DMS153 (cell line): ENCODE data around the gene SPINK4.

Experiments
- DNase-seq: peaks from one replicate; lab custom pipeline; 2025; lab: John Stamatoyannopoulos, UW

Gene SPINK4

DNA sequence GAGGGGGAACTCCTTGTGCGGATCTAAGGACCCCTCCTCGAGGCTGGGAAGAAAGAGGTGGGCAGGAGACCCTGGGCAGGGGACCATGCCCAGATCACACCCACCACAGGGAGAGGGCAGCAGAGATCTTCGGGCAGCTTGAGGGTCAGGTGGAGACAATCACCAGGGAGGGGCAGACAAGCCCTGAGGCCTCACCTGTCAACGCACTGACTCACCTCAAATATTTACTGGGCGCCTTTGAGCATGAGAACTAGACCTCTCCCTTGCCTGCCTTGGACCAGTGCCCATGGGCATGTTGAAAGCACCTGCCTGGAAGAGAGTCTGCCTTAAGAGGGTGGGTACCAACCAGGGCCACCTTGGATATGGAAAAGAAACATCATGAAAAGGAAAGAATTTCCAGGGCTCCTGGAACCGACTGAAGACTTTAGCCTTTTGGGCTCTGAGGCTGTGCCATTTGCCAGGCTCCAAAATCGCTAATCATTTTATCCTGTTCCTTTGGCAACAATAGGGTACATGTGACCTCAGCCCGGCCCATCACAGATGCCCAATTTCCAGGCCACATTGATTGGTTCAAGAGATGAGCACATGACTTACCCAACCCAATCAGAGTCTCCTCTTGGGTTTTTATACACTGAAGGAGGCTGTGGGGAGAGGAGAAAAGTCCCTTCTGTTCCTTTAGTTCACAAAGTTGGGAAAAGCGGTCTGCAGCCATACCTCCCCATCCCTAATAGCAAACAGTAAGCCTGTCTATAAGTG, 10.4 kb upstream of the SPINK4 start:
- DNase-seq, result peak; percentile 93

DNA sequence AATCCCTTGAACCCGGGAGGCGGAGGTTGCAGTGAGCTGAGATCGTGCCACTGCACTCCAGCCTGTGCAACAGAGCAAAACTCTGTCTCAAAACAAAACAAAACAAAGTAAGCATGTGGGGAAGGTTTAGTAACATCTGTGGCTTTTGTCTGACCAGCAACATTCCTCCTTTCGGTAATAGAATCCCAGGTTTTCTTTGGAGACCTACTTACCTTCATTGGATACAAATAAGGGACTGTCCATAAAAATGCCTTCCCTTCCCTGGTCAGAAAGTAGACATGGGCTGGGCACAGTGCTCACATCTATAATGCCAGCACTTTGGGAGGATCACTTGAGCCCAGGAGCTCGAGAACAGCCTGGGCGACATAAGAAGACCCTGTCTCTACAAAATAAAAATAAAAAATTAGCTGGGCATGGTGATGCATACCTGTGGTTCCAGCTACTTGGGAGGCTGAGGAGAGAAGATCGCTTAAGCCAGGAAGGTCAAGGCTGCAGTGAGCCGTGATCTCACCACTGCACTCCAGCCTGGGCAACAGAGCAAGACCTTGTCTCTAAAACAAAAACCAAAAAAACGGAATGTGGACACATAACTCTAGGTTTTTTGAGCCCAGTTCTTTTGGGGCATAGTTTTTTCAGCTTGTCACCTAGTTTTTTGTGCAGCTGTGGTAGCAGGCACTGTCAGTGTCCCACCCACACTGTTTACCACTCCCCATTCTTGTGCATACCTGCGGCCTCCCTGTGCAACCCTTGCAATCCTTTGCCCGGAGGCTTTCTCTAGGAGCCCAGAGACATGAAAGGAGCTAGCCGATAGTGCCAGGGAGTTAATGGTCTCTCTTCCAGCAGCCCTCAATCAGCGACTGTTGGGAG, 9.0 kb upstream of the SPINK4 start:
- DNase-seq, result no peak

GRCh38 chr9:33231623-33231942, 8.4 kb upstream of the SPINK4 start:
- no peak for DNase-seq

DNA sequence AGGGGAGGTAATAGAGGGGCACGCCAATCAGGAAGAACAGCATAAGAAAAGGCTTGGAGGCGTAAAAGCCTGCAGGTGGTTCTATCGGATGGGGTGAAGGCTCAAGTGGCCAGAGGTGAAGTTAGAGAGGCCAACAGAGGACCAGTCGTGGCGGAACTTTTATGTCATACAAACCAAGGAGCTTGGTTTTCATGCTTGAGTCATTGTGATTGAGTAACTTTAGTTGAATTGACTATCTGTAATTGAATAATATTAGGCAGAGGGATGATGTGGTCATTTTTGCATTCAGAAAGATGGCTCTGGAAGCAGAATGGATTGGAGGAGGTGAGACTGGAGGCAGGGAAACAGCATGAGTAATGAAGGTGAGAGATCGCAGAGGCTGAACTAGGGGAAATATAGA, 7.2 kb upstream of the SPINK4 start:
- DNase-seq, result no peak

GRCh38 chr9:33233626-33234342, 6.2 kb upstream of the SPINK4 start:
- DNase-seq, result peak; percentile 74

DNA sequence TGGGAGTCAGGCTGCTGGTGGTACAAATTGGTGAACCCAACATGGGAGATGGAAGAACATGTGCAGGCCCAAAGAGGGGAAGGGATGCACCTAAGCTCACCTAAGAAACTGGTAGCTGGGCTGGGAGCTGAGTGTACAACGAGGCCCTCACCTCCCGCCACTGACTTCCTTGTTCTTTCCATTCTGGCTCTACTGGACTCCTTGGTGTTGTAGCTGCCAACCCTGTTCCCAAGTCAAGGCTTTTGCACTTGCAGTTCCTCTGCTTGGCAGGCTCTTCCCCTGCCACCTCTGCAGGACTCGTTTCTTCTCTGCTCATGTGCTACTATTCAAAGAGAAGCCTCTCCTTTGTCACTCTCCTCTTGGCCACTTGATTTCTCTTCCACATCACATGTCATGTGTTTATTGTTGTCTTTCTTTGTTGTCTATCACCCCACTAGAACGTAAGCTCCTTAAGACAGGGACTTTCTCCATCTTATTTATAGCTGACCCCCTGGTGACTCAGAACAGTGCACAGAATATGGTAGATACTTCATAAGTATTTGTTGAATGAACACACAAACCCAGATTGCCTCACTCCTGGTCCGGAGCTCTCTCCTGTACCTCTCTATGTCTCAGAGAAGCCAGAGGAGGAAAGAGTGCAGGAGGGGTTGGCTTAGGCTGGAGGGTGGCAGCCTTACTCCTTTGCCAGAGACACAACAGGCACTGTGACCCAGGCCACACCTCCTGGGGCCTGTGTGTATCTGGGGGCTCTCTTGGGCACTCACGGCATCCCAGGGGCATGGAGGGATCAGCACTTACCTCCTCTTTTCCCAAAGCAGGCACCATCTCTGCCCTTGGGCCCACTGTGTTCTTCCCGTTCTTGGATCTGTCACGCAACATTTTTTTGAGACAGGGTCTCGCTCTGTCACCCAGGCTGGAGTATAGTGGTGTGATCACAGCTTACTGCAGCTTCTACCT, 5.2 kb upstream of the SPINK4 start:
- no peak for DNase-seq

DNA sequence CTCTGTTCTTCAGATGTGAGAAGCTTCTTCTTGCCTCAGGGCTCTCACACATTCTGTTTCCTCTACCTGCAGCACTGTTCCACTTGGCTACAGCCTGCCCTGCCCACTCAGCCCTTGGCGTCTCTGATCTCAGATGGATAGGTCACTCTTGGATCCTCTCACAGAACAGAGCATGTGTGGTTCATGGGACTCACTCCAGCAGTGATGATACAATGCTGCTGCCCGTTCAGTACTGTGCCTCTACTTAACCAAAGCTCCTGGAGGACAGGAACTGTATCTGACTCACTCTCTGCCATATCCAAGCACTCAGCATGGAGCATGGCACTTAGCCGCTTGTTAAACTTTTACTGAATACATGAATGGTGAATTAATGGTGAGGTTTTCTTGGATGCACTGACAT, 3.4 kb upstream of the SPINK4 start:
- DNase-seq, result no peak

DNA sequence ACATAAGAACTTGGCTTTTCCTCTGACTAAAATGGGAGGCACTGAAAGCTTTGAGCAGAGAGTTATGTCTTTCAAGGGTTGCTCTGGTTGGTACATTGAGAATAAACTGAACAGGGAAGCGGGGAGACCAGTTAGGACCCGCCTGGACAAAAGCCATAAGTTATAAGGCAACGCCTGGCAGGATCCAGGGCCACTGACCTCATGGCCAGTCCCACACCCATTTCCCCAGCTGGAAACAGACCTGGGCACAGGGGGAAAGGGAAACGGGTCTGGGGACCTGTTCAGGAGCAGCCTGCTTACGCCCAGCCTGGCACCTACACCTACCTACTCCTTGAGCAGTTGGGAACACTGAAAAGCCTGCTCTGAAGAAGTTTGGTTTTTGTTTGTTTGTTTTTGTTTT, 1.3 kb downstream of the SPINK4 start:
- DNase-seq, result no peak

DNA sequence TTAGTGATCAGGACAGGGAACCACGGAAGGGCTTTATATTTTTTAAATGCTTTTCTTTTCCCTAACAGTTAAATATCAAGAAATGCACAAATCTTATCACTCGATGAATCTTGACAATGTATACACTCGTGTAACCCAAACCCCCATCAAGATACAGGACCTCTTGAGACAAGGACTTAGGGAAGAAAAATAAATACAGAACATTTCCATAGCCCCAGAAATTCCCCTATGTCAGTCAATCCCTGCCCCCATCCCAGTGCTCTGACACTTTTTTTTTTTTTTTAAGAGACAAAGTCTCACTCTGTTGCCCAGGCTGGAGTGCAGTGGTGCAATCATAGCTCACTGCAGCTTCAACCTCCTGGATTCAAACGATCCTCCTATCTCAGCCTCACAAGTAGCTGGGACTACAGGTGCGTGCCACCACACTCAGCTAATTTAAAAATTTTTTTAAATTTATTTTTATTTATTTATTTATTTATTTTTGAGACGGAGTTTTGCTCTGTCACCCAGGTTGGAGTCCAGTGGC, 2.7 kb downstream of the SPINK4 start:
- DNase-seq, result no peak

DNA sequence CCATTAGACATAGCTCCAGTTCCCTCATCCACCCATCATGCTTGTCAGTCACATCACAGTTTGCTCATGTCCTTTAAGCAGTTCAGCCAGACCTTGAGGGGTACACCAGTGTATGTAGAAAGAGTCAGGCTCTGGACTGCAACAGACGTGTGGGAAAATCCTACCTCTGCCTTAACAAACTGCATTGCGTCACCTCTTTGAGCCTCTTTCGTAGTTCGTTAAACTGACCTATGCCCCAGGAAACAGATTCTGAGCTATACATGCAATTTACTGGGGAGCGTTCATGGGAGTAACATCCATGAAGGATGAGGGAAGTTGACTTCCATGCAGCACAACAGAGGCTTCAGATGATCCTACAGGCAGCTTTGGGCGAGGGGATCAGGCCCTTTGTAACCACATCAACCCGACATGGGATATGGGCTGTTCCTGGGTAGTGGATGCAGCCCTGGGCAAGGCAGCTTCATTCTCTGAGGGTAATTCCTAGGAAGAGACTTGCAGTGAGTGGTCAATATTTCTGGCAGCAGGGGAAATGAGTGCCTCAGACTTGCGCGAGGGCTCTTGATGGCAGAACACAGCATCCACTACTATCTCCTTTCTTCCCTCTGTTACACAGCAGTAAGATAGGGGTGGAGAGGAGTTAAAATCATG, 4.3 kb downstream of the SPINK4 start:
- DNase-seq, result no peak

DNA sequence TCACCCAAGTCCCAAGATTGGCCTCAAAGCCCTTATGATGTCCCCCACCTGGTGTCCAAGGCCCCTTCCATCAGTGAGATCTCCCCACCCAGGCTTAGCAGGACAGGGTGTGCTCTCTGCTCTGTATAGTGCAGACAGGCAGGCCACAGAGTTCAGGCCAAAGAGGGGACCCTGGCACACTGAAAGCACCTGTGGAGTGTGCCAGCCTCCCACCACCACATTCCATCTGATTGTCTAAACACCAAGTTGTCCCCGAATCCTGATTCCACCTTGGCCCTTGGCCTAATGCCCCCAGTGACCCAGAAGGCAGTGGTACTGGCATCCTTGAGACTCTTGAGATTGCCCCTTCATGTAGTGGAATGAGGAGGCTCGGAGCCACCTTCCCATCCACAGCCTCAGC, 5.4 kb downstream of the SPINK4 start:
- no peak for DNase-seq

DNA sequence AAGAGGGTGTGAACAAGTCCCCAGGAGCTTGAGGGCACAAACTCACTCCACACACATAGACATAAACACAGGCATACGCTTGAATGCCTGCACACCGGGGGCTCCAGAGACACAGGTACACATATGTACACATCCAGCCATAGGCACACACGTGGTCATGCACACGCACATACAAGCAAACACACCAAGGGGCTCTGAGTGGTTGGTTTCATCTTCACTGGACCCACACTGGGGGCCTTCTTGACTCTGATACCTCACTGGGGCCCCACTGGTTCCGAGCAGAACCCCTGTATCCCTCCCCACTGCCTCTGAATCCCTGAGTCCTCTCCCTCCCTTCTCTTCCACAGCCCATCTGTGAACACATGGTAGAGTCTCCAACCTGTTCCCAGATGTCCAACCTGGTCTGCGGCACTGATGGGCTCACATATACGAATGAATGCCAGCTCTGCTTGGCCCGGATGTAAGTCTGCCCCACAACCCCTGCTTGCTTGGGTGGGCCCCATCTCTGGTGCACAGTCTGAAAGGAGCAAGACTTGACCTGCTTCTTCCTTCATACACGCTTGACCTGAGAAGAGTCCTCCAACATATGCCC, 6.4 kb downstream of the SPINK4 start:
- DNase-seq, result no peak

DNA sequence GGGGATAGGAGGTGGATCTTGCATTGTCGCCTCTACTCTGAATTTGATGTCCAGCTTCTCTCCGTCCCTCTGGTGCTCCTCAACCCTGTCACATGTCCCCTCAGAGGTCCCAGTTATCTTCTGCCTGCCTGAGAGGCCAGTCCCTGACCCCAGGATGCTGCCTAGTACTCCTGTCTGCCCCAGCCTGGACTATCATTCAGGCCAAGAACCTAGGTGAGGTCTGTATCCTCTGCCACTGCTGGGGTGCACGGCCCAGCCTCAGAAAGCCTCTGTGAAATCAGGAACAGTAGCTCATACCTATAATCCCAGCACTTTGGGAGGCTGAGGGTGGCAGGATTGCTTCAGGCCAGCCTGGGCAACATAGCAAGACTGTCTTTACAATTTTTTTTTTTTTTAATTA, 8.6 kb downstream of the SPINK4 start:
- DNase-seq, result no peak

- DNase-seq, result no peak
These were observed 9.2 kb downstream of the SPINK4 start for GRCh38 chr9:33249087-33249658.

DNA sequence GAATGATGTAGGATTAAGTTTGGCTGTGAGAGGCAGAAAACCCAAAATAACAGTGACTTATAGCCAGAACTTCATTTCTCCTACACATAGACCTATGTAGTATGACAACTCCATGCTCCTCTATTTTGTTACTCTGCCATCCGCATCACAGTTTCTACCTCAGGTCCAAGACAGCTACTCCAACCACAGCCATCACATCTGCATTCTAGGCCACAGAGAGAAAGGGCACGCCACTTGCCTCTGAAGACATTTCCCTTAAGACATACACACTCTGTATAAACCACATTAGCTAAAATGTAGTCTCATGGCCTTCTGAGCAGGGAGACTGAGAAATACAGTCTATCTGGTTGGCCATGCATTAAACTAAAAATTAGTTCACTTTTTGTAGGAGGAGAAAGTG, 10.0 kb downstream of the SPINK4 start:
- DNase-seq, result no peak

DNA sequence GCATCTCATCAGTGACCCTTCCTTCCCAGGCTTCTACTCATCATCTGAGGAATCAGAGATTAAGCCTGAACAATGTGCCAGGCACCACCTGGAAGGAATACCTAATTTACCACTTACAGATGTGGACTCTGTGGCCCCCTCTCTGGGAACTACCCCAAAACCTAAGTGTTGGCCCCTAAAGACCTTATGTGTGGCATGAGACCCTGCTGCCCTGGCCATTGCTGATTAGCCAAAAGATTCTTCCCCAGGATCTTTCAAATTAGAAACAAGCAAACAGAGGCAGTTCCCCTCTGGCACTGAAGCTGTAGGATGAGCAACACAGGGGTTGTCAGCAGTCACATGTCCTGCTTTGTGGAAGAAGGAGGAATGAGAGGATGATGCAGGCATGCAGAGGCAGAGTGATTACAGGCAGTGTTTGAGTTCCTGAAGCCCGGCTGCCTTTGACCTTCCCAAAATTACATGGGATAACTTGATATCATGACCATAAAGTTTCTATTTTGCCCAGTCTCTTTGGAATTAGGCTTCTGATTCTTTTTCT, 10.6 kb downstream of the SPINK4 start:
- DNase-seq, result no peak

GRCh38 chr9:33254211-33254610, 14.2 kb downstream of the SPINK4 start:
- no peak for DNase-seq

DNA sequence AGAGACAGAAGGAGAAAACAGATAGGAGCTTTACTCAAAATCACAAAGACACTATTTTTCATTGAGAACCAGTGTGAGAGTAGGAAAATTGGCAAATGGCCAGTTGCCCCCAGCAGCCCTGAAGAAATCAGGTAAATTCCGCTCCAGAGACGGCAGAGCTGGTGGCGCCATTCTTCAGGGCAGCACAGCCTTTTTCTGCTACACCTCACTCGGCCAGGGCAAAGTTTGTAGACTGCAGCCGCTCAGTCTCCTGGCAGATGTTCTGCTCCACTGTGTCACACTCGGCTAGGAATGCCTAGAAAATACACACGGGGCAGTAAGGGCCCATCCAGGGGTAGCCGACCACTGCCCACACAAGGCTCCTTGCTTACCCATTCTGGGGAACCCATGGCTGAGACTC, 15.0 kb downstream of the SPINK4 start:
- no peak for DNase-seq

DNA sequence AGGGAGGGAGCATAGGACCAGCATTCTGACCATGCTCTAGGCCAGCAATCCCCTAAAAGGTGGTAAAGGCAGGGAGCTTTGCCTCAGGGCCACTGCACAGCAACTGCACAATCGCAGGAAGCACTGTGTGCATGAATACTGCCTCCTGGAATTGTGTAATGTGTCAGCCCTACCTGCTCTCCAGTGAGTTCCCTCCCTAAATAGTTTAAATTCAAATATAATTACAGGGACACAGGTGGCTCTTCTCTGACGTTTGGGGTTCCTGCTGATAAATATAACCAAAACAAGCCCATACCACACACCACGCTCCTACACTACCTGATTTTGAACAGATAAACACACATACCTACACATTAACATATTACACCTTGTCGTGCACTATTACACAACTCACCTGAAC, 15.5 kb downstream of the SPINK4 start:
- DNase-seq, result no peak

DNA sequence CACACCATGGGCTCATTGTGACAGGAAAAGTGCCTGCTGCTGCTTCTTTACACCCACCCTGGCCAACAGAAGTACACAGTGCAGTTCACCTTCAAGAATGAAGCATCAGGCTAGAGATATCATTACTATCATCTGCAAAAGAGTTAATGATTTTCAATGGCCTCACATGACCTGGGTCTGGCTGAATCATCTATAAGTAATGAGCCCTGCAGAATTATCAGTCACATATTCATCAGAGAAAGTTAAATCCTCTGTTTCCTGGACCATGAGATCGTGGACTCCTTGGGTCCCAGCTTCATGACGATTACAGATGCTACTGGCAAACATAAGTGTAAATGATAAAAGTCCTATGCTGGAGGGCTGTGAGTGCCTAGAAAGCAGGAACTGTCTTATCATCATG, 16.3 kb downstream of the SPINK4 start:
- no peak for DNase-seq
